ENCODE results near the gene MSANTD1. TPM values are rescaled to one million over a fixed set of nuclear protein-coding genes. Genes with fewer than 3 reads are reported as not detected.

Gene MSANTD1
- total and polyA plus RNA-seq, 2 donors (not counting 3 experiments of a cell fraction or from before 2014, with no cell fraction given) = 0.14 to 1.2 TPM

GRCh38 chr4:3237266-3237665 is 11.7 kb upstream of the MSANTD1 start:
- ChIA-PET CTCF (interaction anchor here (1.5 kb wide), 1 partner anchor 244 kb away, joined by 6 read pairs; no protein-coding TSS in a partner anchor), POLR2A (no interaction called here)
- Histone ChIP-seq H3K9ac (replicated peaks; ENCODE audit: extremely low read depth, insufficient read depth, low read length) (no peak overlapping the region), H3K79me2 (ENCODE audit: control insufficient read depth, insufficient read depth, low read length) (no peaks in the 10 kb centered on the region), H3K4me1 (ENCODE audit: control insufficient read depth, extremely low read depth, insufficient read depth, low read length) (no peaks in the 10 kb centered on the region), H2AFZ (ENCODE audit: low read depth, low read length) (no peak overlapping the region), H3K9me1 (replicated peaks; ENCODE audit: control insufficient read depth, extremely low read depth, insufficient read depth, low read length) (no peaks in the 10 kb centered on the region), H3K27ac (ENCODE audit: insufficient read depth, low read depth, low read length) (no peak overlapping the region), H3K4me2 (ENCODE audit: insufficient read depth, low read length) (no peak overlapping the region), H4K20me1 (replicated peaks; ENCODE audit: control insufficient read depth, extremely low read depth, insufficient read depth, low read length) (no peaks in the 10 kb centered on the region), H3K4me3 (replicated peaks in 1 of 3; ENCODE audit: insufficient read depth in 1 of 3, low read depth in 1 of 3, low read length in 3 of 3) (no peak overlapping the region), H3K27me3 (ENCODE audit: control insufficient read depth in 2 of 2, insufficient read depth in 2 of 2, low read length in 2 of 2) (no peaks in the 10 kb centered on the region), H3K36me3 (ENCODE audit: control insufficient read depth in 2 of 2, extremely low read depth in 1 of 2, insufficient read depth in 2 of 2, low read length in 2 of 2) (peaks cover 2 to 39% of the 10 kb centered on the region in 2 experiments), H3K9me3 (replicated peaks; ENCODE audit: control insufficient read depth, insufficient read depth, low read length) (no peaks in the 10 kb centered on the region)
- TF ChIP-seq MAX (IDR thresholded peaks at IDR 0.05; ENCODE audit: insufficient read depth, insufficient read length) = no peak
- TF ChIP-seq CTCF (IDR thresholded peaks at IDR 0.05; ENCODE audit: extremely low read depth in 1 of 2, insufficient read depth in 1 of 2, low read depth in 1 of 2, low read length in 2 of 2) = no peak
- no peak for TF ChIP-seq POLR2AphosphoS5 (IDR thresholded peaks at IDR 0.05; ENCODE audit: insufficient read depth, low read depth, low read length)
- no peak for TF ChIP-seq EZH2 (IDR thresholded peaks at IDR 0.05; ENCODE audit: borderline replicate concordance, low read depth, low read length, severe bottlenecking)
- no peak for TF ChIP-seq JUN (IDR thresholded peaks at IDR 0.05; ENCODE audit: borderline replicate concordance, insufficient read depth, insufficient read length, low read depth)
- TF ChIP-seq GATA2 (IDR thresholded peaks at IDR 0.05; ENCODE audit: insufficient read depth, insufficient read length, low read depth, low read length) = no peak
- no peak for TF ChIP-seq POLR2A (IDR thresholded peaks at IDR 0.05; ENCODE audit: low read depth, low read length)
- TF ChIP-seq MYC (IDR thresholded peaks at IDR 0.05; ENCODE audit: low read depth, low read length) = no peak
- no peak for TF ChIP-seq FOS (IDR thresholded peaks at IDR 0.05; ENCODE audit: borderline replicate concordance, insufficient read depth, low read length)
- no TSS peak for BruUV-seq (replicated peaks)
- FAIRE-seq = no peak
- dilution Hi-C loops (cut with MboI; ENCODE audit: extremely low pct_ligation_motif_present, low sequenced_read_pairs) = no loop called here
- DNase-seq (ENCODE audit: low read depth, low spot score) = no peak
- intact Hi-C loops (cut with micrococcal nuclease) = no loop called here
